H9 (cell line): ENCODE results near the gene RGS2. TPM values are rescaled to one million over a fixed set of nuclear protein-coding genes. Genes with fewer than 3 reads are reported as not detected.

Experiments used
- DNase-seq: peaks from one replicate; pipeline ENCODE4 v3.0.0-alpha.2; 2017
- H2AFZ ChIP-seq: one replicate; pipeline ENCODE4 v1.6.1; 2013; ENCODE audit warnings: mild to moderate bottlenecking, low read length, control low read depth, moderate library complexity
- H2AK5ac ChIP-seq: 2 replicates; pipeline ENCODE4 v1.6.1; 2013; ENCODE audit warnings: low read length, control low read depth, mixed read lengths; ENCODE audit not compliant: insufficient read length
- H2BK120ac ChIP-seq: one replicate; pipeline ENCODE4 v1.6.1; 2013; ENCODE audit warnings: low read depth, mild to moderate bottlenecking, low read length, control low read depth, inconsistent platforms; ENCODE audit not compliant: poor library complexity, severe bottlenecking
- H2BK12ac ChIP-seq: 2 replicates; pipeline ENCODE4 v1.6.1; 2013; ENCODE audit warnings: low read length, control low read depth, mixed read lengths, low read depth; ENCODE audit not compliant: insufficient read length
- H2BK15ac ChIP-seq: 2 replicates; pipeline ENCODE4 v1.6.1; 2013; ENCODE audit warnings: low read depth, low read length, control low read depth
- H2BK20ac ChIP-seq: one replicate; pipeline ENCODE4 v1.6.1; 2013; ENCODE audit warnings: low read depth, mild to moderate bottlenecking, low read length, control low read depth, inconsistent platforms; ENCODE audit not compliant: poor library complexity, severe bottlenecking
- H2BK5ac ChIP-seq: 2 replicates; pipeline ENCODE4 v1.6.1; 2013; ENCODE audit warnings: low read length, control low read depth, mixed read lengths; ENCODE audit not compliant: insufficient read length
- H3K14ac ChIP-seq: 2 replicates; pipeline ENCODE4 v1.6.1; 2013; ENCODE audit warnings: low read length, control low read depth; ENCODE audit not compliant: insufficient read depth
- H3K18ac ChIP-seq: 2 replicates; pipeline ENCODE4 v1.6.1; 2013; ENCODE audit warnings: low read depth, mild to moderate bottlenecking, mixed read lengths, low read length, control low read depth; ENCODE audit not compliant: insufficient read length
- H3K23ac ChIP-seq: 2 replicates; pipeline ENCODE4 v1.6.1; 2013; ENCODE audit warnings: low read length, control low read depth, mixed read lengths, low read depth; ENCODE audit not compliant: insufficient read length
- H3K23me2 ChIP-seq: 2 replicates; pipeline ENCODE4 v1.6.1; 2013; ENCODE audit warnings: low read depth, mild to moderate bottlenecking, mixed read lengths, low read length, control low read depth; ENCODE audit not compliant: insufficient read length, poor library complexity, severe bottlenecking
- H3K27ac ChIP-seq: 2 replicates; pipeline ENCODE4 v1.5.1; 2013; ENCODE audit warnings: low read length, control low read depth, mixed read lengths, low read depth; ENCODE audit not compliant: insufficient read length
- H3K27me3 ChIP-seq: 2 replicates; pipeline ENCODE4 v1.6.1; 2013; ENCODE audit warnings: low read length, control low read depth, inconsistent platforms; ENCODE audit not compliant: insufficient read depth
- H3K4ac ChIP-seq: 2 replicates; pipeline ENCODE4 v1.6.1; 2013; ENCODE audit warnings: low read depth, mild to moderate bottlenecking, control low read depth, inconsistent platforms, low read length, moderate library complexity
- H3K4me1 ChIP-seq: 2 replicates; pipeline ENCODE4 v1.6.1; 2013; ENCODE audit warnings: low read length, control low read depth, inconsistent platforms; ENCODE audit not compliant: insufficient read depth
- H3K4me2 ChIP-seq: 2 replicates; pipeline ENCODE4 v1.6.1; 2013; ENCODE audit warnings: low read length, control low read depth, mixed read lengths; ENCODE audit not compliant: insufficient read length, insufficient read depth
- H3K56ac ChIP-seq: 2 replicates; pipeline ENCODE4 v1.6.1; 2013; ENCODE audit warnings: low read depth, mild to moderate bottlenecking, mixed read lengths, low read length, control low read depth; ENCODE audit not compliant: insufficient read length
- H3K79me1 ChIP-seq: 2 replicates; pipeline ENCODE4 v1.6.1; 2013; ENCODE audit warnings: low read depth, mild to moderate bottlenecking, moderate library complexity, low read length, control low read depth, inconsistent platforms; ENCODE audit not compliant: insufficient read depth, poor library complexity, severe bottlenecking
- H3K79me2 ChIP-seq: 2 replicates; pipeline ENCODE4 v1.6.1; 2013; ENCODE audit warnings: low read length, control low read depth, inconsistent platforms; ENCODE audit not compliant: insufficient read depth
- H3K9ac ChIP-seq: 2 replicates; pipeline ENCODE4 v1.6.1; 2013; ENCODE audit warnings: low read length, control low read depth, mixed read lengths; ENCODE audit not compliant: insufficient read length; ENCODE audit errors: extremely low read depth
- H3K9me3 ChIP-seq: one replicate; pipeline ENCODE4 v1.6.1; 2013; ENCODE audit warnings: low read depth, low read length, inconsistent platforms; ENCODE audit not compliant: control insufficient read depth
- H3T11ph ChIP-seq: one replicate; pipeline ENCODE4 v1.6.1; 2013; ENCODE audit warnings: mild to moderate bottlenecking, low read length, control low read depth, inconsistent platforms
- H4K20me1 ChIP-seq: one replicate; pipeline ENCODE4 v1.6.1; 2013; ENCODE audit not compliant: control insufficient read depth, insufficient read length, insufficient read depth
- H4K5ac ChIP-seq: 2 replicates; pipeline ENCODE4 v1.6.1; 2013; ENCODE audit warnings: low read depth, mild to moderate bottlenecking, mixed read lengths, low read length, control low read depth; ENCODE audit not compliant: insufficient read length
- H4K8ac ChIP-seq: replicated peaks from 2 replicates; pipeline ENCODE4 v1.6.1; 2013; ENCODE audit warnings: low read length, control low read depth, mixed read lengths, low read depth; ENCODE audit not compliant: insufficient read length
- H4K91ac ChIP-seq: 2 replicates; pipeline ENCODE4 v1.6.1; 2013; ENCODE audit warnings: low read depth, mild to moderate bottlenecking, moderate library complexity, mixed read lengths, low read length, control low read depth; ENCODE audit not compliant: insufficient read length
- H3K27ac Mint-ChIP-seq, 3 experiments: 2 replicates in 2 of 3; 3 replicates in 1 of 3; pipeline ENCODE4 v1.8.0; 2020 to 2021; ENCODE audit warnings: mixed read lengths in 3 of 3, mild to moderate bottlenecking in 1 of 3, moderate library complexity in 1 of 3
- H3K27me3 Mint-ChIP-seq: 2 replicates; pipeline ENCODE4 v1.8.0; 2021; ENCODE audit warnings: low read depth, mild to moderate bottlenecking, moderate library complexity, mixed read lengths
- H3K36me3 Mint-ChIP-seq, 3 experiments: 2 replicates in 2 of 3; 3 replicates in 1 of 3; pipeline ENCODE4 v1.8.0; 2020 to 2021; ENCODE audit warnings: low read depth in 3 of 3, mixed read lengths in 3 of 3; ENCODE audit not compliant: insufficient read depth in 1 of 3
- H3K4me1 Mint-ChIP-seq, 2 experiments: 2 replicates each; pipeline ENCODE4 v1.8.0; 2020; ENCODE audit warnings: mixed read lengths in 2 of 2
- H3K4me3 Mint-ChIP-seq, 2 experiments: 2 replicates in 1 of 2; 3 replicates in 1 of 2; pipeline ENCODE4 v1.8.0; 2020 to 2021; ENCODE audit warnings: mild to moderate bottlenecking in 2 of 2, mixed read lengths in 2 of 2, moderate library complexity in 1 of 2
- H3K9me3 Mint-ChIP-seq, 2 experiments: 2 replicates in 1 of 2; 3 replicates in 1 of 2; pipeline ENCODE4 v1.8.0; 2020; ENCODE audit warnings: mild to moderate bottlenecking in 2 of 2, mixed read lengths in 2 of 2, moderate library complexity in 1 of 2
- CTCF ChIP-seq: fragments of 200-600 bp; sonication (generic); conservative IDR thresholded peaks from 3 replicates; pipeline ENCODE4 v1.8.0; 2021; ENCODE audit warnings: antibody characterized with exemption, mild to moderate bottlenecking
- WGBS: extraction: QIAGEN DNeasy Blood & Tissue Kit; methylation state at CpG from one replicate; pipeline ENCODE4 v1.1.7; 2013; ENCODE audit warnings: missing lambda C conversion rate, low lambda C conversion rate, mixed read lengths; ENCODE audit not compliant: insufficient read length; ENCODE audit errors: extremely low coverage; 5-methylcytosine and 5-hydroxymethylcytosine counted together
- total RNA-seq: library from RNA; stranded (reverse); gene quantifications from 2 replicates; pipeline ENCODE4 v1.2.1, GENCODE V29; 2021

Gene RGS2
- total RNA-seq, 1 experiment from 2014 or later: 13.9 TPM

- H3K4me1 Mint-ChIP-seq: peaks cover 22 to 25% of the 10 kb centered on the region in 2 experiments
- Histone ChIP-seq H2BK15ac (no peak overlapping the region), H3K9me3 (no peaks in the 10 kb centered on the region), H4K20me1 (no peaks in the 10 kb centered on the region), H2AK5ac (no peak overlapping the region), H3K79me2 (no peaks in the 10 kb centered on the region), H3K56ac (no peak overlapping the region), H3K4me1 (no peaks in the 10 kb centered on the region; the same call in 1 of the 2 replicates), H2BK120ac (no peak overlapping the region), H3T11ph (no peak overlapping the region), H3K18ac (no peak overlapping the region), H3K27ac (no peak overlapping the region), H2BK20ac (no peak overlapping the region), H4K8ac (no peak overlapping the region), H3K4ac (no peak overlapping the region; the same call in 1 of the 2 replicates), H2BK5ac (no peak overlapping the region), H4K91ac (no peak overlapping the region), H3K23me2 (no peaks in the 10 kb centered on the region), H3K4me2 (no peak overlapping the region), H4K5ac (no peak overlapping the region), H2BK12ac (no peak overlapping the region), H3K9ac (no peak overlapping the region), H3K79me1 (no peaks in the 10 kb centered on the region), H3K23ac (no peak overlapping the region), H3K27me3 (no peaks in the 10 kb centered on the region), H3K14ac (no peak overlapping the region), H2AFZ (no peak overlapping the region)
- no peaks in the 10 kb centered on the region for H3K36me3 Mint-ChIP-seq
- WGBS: no CpG with 5 or more reads among the region's 1 CpG
- H3K4me3 Mint-ChIP-seq: no peak overlapping the region
- H3K27ac Mint-ChIP-seq: 0 out of 7 replicates have a peak overlapping the region, but pooled peaks of 1 of the 3 experiments have one; percentile 41
- no peak for TF ChIP-seq CTCF
- no peak for DNase-seq
- H3K27me3 Mint-ChIP-seq: no peaks in the 10 kb centered on the region
- no peaks in the 10 kb centered on the region; a peak in 3 of 5 replicates for H3K9me3 Mint-ChIP-seq
Observed at GRCh38 chr1:192797143-192797542, 11.7 kb upstream of the RGS2 start.
